Measurements from ENCODE around the gene CBX2.

Gene CBX2

GRCh38 chr17:79799174-79799537 lies 21.2 kb downstream of the CBX2 start:
- DNase-seq (ENCODE audit: low read depth in 2 of 2), result no peak

- no peak for DNase-seq (ENCODE audit: low read depth in 2 of 2)
Measured at GRCh38 chr17:79799538-79800324, 21.8 kb downstream of the CBX2 start.

DNA sequence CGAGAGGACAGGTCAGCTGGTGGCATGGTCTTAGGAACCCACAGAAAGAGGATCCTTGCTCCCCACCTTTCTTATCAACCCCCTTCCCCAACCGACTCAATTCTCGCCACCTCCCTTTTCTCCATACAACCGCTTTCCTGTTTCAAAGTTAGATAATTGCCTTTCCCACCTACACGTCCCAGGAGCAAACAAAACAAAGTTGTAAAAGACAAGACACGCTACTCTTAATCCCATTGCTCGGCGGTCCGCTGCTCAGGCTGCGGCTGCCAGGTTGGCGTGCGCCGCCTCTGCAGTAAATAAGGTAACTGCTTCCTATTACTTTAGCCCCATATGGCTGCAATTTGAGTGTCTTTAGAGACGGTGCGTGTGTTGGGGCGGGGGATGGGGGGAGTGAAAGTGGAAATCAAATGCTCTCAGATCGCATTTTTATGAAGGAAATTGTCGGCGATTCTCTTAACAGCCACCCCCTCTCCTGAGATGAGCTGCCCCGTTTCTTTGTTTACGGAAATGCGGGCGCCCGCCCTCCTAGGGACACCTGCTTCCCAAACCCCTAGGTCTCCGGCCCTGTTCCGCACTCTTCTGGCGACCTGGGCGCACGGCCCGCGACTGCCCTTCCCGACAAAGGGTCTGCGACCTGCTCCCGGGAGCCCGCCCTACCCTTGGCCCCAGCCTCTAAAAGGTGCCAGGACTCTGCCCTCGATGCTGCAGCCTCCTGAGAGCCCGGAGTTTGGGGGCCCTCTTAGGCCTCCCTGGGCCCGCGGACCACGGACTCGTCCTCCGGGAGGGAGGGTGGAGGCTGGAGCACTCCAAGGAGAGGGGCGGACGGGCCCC lies 22.6 kb downstream of the CBX2 start:
- DNase-seq (ENCODE audit: low read depth in 2 of 2), result no peak

DNA sequence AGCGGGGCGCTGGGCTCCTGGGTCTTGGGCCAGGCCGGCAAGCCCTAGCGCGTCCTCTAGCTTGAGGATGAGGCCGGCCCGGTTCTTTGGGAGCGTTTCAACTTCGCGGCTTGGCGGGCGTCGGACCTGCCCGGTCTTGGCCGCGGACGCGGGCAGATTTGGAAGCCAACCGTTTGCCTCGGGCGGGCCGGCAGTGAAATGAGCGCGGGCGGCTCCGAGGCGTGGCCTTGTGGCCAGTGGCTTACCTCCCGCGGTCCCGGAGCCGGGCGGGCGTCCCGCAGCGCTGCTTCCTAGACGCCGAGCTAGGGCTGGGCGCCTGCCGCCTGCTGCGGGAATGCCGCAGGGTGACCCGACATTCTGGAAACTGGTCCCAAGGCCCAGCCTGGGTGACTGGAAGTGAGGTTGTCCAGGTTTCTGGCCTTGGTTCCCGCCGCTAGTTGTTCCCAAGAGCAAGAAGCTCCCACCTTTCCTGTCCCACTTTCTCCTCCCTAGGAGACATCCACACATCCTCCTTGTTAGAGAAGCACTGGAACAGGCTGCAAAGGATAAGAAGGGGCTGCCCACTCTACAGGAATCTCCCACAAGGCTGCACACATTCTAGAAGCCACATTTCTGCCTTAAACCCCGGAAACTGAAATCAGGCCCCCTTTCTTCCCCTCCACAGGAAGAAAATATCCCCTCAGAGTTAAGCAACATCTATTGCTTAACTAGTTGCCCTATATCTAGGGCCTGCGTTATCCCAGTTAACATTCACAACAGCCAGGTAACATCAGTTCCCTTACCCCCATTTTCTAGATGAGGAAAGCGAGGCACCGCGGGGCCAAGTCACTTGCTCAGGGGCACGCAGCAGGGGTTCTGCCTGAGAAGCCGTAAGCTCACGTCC lies 23.4 kb downstream of the CBX2 start:
- no peak for DNase-seq (ENCODE audit: low read depth in 2 of 2)

DNA sequence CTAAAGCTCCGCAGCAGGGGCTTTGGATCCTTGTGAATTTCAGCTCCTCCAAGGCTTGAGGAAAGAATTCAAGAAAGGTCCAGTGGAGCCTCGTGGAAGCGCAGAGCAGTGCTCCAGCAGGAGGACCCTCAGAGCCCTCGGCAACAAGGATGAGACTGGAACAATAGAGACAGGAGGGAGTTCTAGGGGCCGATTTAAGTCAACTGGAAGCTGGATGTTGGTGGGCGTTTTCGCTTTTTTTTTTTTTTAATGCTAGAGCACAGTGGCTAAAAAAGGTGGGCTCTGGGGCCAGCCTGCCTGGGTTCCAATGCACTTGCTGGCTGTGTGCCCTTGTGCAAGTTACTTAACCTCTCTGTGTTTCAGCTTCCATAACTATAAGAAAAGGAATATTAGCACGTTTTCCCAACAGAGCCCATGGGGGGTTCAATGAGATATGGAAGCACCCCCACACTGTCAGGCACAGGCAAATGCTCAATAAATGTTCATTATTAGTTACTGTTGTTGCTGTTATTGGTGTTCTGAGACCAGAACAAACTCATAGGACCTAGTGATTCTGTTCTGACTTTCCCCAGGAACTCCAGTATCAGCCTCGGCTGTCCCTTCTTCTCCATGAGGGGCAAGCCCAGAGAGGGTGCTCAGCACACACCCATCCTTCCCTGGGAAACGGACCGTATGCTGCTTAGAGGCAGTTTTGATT lies 24.2 kb downstream of the CBX2 start:
- no peak for DNase-seq (ENCODE audit: low read depth in 2 of 2)

DNA sequence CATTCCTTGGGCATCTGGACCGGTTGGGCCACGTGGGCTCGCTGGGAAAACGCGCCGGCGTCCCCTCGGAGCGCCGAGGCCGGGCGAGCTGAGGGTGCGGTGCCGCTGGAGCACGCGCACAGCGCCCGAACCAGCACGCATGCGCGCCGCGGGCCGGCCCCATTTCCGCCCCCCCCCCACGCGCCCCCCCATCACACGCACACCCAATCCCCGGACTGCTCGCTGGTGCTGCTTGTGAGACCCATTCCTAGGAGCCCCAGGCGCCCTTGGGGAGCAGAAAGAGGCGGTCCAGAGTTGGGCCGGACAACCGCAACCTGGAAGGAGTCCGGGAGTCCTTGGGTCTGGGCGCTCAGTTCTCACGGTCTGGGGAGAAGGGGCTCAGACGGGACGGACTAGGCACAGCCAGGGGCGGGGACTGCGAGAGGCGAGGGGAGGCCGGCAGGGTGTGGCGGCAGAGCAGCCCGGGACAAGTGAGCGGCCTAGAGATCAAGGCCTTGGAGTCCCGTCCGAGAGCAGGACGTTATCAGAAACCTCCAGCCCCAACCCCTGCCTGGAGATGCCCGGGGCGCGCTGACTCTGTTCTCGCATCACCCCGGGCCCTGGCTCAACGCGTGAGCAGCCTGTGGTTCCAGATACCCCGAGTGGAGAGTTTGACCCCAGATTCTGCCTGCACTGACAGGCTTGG lies 24.9 kb downstream of the CBX2 start:
- no peak for DNase-seq (ENCODE audit: low read depth in 2 of 2)

GRCh38 chr17:79803421-79803996 lies 25.6 kb downstream of the CBX2 start:
- no peak for DNase-seq (ENCODE audit: low read depth in 2 of 2)

DNA sequence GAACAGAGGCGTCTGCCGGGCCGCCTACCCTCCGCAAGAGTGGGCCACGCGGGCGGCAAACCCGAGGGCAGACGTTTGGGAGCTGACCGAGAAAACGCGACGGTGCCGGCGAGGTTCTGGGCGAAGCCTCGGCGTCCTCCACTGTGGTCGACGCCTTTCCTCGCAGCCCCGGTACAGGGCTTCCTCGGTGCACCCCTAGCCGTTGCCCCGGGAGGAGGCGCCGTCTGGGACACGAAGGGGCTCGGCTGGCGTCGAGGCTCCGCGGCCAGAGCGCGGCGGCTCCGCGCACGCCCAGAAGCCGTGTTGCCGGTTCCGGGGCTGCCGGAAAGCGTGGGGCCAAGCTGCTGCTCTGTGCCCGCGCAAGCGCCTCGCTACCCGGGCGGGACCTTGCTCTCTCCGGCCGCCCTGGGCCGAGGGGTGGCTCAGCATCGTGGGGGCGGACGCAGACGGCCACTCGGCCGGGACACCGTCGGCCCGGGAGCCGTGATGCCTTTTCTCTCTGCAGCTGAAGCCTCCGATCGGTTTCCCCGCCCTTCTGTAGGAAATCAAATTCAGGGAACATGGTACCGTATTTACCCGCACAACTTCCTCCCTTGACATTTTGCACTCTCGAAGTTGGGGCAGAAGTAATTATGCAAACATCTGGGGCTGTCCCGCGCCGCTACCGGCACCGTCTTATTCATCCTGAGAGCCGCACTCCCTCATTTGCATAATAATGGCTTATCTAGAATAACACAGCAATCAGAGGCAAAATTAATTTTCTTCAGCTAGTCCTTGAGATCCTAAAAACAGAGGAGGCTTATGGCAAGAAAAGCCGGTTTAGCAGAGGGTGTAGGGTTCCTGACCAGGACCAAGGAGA lies 26.3 kb downstream of the CBX2 start:
- DNase-seq (ENCODE audit: low read depth in 2 of 2), result peak; percentile 63 to 74

DNA sequence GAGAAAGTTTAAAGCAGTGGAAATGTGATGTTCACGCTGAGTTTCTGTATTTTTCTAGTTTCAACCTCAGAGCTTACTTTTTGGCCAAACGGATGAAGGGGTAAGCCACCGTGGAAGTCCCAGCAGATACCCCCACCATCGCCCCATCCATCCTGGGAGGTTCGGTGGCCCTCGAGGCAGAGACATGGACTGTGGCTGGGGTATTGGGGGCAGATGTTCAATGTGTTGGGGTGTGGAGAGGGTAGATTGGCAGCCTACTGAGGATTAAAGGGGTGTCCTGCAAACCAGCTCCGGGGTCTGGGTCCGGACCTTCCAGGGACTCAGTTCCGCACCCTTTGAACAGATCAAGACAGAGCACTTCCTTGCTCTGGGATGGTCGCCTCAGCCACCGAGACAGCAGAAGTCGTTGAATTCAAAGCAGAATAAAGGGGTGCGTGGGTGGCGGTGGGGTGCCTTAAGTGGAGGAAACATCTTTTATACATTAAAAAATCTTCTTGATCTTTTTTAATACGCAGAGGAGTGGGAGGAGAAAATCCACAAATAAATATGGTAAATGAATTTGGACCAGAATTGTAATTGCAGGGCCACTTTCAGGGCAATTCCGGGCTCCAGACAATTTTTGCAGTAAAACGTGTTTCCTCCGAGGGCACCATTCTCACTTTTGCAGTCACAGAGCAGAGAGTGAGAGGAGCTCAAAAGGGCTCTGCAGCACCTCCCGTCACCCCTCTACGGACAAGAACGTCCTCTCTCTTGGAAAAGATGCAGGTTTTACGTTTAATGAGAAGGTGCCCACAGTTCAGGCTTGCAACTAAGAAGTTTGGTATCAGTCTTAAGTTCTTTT lies 27.1 kb downstream of the CBX2 start:
- no peak for DNase-seq (ENCODE audit: low read depth in 2 of 2)

DNA sequence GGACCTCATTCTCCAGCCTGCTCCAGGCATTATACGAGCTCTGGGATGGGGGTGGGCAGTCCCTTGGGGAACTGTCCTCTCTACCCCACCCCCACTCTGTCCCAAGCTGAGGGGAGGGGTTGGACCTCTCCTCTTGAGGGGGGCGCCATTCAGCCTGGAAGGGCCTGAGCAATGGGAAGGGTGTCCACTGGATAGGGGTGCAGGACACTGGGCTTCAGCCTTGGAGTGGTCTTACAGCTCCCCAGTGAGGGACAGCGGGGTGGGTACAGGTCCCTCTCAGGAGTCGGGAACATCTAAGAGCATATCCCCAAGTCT lies 28.5 kb downstream of the CBX2 start:
- DNase-seq (ENCODE audit: low read depth in 2 of 2), result no peak

DNA sequence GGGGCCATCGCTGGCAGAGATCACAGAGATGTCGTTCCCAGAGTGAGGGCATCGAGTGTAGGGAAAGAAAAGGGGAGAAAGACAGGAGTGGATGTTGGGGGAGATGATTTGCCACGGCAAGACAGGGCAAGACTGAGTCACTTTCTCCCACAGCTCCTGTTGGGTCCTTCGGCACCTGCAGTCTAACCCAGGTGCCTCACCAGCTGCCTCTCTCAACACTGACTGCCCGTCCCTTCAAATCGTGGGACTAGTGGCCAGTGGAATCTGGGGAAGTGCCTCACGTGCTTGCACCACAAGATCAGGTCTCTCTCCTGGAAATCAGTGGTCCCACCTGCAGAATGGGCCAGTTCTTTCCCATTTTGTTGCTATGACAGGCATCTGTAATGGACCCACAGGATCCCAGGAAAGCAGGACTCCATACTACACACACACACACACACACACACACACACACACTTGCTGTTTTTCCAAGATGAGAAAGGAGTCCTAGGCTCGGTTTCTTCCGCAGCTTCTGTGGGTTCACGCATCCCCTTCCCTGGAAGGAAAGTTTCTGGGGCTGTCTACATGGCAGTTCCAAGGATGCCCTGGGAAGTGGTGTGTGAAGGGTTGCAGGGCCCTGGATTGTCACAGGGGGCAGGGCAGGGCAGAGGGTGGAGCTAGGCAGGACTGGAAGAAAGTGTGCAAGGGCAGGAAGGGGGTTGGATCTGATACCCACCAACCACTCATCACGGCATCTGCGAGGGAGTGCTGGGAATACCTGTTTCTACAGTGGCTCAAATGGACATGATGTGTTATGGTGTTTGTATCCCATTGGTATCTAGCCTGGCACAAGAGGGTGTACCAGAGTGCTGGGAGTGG lies 29.1 kb downstream of the CBX2 start:
- DNase-seq (ENCODE audit: low read depth in 2 of 2), result no peak

DNA sequence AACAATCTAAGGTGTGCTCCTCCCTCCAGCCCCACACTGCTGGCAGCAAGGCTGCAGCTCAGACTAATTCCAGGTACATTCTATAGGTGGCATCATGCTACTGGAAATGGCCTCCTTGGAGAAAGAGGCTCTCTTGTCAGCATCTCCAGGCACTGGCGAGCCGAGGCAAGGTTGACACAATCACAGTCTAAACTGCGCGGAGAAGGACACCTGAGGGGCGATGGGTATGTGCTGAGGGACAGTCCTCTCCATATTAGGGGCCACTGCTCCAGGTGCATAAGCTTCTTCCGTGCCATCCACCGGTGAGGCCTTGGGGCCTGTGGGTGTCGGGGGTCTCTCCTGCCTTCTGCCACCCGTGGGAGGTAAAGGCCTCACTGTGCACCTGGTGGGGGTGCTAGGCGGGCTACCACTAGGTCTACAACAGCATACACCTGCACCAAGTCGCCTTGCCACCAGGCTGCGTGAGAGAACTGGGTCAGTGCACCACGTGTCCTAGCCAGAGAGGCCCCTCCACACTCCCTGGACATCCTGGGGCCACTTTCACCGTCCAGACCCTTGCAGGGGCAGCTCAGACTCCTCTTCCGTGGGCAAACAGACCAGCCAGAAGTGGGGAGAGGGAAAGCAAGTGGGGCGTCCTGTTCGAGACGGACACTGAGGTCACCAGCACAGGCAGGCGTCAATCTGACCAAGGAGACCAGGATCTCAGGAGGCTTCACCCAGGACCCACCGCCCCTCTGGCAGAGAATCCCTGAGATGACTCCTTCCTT lies 31.0 kb downstream of the CBX2 start:
- DNase-seq (ENCODE audit: low read depth in 2 of 2), result no peak

- no peak for DNase-seq (ENCODE audit: low read depth in 2 of 2)
Measured at GRCh38 chr17:79809530-79810129, 31.7 kb downstream of the CBX2 start.

GRCh38 chr17:79810130-79811010 lies 32.4 kb downstream of the CBX2 start:
- DNase-seq (ENCODE audit: low read depth in 2 of 2), result peak; percentile 60 to 68

DNA sequence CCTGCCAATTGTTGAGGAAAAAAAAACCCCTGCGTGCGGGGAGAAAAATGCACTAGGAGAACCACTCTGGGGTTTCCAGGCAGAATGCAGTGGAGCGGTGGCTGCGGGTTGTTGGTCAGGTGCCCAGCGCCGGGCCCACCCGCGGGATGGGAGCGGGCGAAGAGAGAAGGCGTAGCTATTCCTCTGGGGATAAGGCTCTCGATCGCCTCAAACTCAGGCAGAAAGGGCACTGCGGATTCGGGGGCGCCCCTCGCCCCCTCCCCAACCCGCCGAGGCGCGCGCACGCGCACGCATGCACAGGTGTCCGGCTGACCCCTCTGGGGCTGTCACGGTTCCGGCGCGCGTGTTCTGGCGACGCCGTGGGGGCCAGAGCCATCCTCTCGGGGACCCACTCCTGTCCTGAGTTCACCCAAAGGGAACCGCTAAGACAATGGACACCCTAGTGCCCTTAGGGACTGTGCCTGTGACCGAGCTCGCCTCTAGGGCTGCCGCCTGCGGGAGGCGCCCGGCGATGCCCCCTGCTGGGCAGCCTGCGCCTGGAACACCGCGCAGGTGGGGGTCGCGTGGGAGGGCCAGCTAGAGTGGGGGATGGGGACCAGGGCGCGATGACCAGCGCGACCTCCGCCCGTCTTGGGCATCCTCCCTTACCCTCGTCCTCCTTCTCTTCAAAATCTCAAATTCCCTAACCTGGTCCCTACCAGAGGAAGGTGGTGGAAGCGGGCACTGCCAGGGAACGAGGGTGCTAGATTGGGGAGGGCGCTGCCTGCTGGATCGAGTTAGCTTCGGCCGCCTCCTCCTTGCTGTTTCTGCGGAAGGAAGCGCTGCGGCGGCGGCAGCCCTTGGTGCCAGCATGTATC lies 33.3 kb downstream of the CBX2 start:
- DNase-seq (ENCODE audit: low read depth in 2 of 2), result no peak

All from stimulated activated CD4-positive, alpha-beta T cell treated with anti-CD3 and anti-CD28 coated beads, Interleukin-4, amount 100 ng/mL, for 48 hours (primary cell).